Measurements from ENCODE around the gene WEE1.

The WEE1 gene

DNA sequence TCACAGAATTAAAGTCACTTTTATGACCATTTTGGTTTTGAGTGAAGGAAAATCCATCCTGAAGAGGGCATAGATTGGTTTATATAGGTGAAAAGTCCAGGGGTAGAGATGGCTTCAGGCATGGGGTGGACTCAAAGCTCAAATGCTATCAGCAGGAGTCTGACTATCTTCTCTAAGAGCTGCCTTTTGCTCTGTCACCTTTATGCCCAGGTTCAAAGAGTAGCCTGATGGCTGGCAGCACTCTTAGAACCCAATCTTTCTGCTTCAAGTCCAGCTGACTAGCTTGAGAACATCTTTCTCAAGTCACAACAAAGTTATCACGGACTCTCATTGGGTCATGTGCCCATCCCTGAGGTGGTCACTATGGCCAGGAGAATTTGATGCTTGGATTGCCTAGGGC lies 63.2 kb downstream of the WEE1 start:
- Histone ChIP-seq H3K36me3 (ENCODE audit: low read length) (peaks cover 8% of the 10 kb centered on the region; the same call in 1 of the 2 replicates), H3K9ac (ENCODE audit: low read length) (no peak overlapping the region), H4K20me1 (ENCODE audit: low read depth, low read length) (no peaks in the 10 kb centered on the region), H3K9me3 (ENCODE audit: insufficient read depth, low read length) (0 out of 2 replicates have a peak, but pooled peaks cover 9% of the 10 kb centered on the region), H3K27me3 (ENCODE audit: low read length) (no peaks in the 10 kb centered on the region), H3K4me3 (ENCODE audit: insufficient read depth, low read length, poor library complexity, severe bottlenecking) (no peak overlapping the region), H2AFZ (ENCODE audit: low read depth, low read length, severe bottlenecking) (no peak overlapping the region), H3F3A (ENCODE audit: insufficient read depth) (no peaks in the 10 kb centered on the region), H3K27ac (ENCODE audit: low read depth, low read length) (no peak overlapping the region), H3K9me2 (replicated peaks; ENCODE audit: insufficient read depth, low read length) (no peaks in the 10 kb centered on the region), H3K79me2 (ENCODE audit: insufficient read depth, low read length) (no peaks in the 10 kb centered on the region), H3K4me2 (ENCODE audit: low read depth, low read length, poor library complexity, severe bottlenecking) (no peak overlapping the region)
- TF ChIP-seq, protein P1, sequence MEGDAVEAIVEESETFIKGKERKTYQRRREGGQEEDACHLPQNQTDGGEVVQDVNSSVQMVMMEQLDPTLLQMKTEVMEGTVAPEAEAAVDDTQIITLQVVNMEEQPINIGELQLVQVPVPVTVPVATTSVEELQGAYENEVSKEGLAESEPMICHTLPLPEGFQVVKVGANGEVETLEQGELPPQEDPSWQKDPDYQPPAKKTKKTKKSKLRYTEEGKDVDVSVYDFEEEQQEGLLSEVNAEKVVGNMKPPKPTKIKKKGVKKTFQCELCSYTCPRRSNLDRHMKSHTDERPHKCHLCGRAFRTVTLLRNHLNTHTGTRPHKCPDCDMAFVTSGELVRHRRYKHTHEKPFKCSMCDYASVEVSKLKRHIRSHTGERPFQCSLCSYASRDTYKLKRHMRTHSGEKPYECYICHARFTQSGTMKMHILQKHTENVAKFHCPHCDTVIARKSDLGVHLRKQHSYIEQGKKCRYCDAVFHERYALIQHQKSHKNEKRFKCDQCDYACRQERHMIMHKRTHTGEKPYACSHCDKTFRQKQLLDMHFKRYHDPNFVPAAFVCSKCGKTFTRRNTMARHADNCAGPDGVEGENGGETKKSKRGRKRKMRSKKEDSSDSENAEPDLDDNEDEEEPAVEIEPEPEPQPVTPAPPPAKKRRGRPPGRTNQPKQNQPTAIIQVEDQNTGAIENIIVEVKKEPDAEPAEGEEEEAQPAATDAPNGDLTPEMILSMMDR (IDR thresholded peaks at IDR 0.05; ENCODE audit: insufficient read depth, low read length, poor library complexity, severe bottlenecking), result no peak
- no peak for TF ChIP-seq EZH2phosphoT487 (conservative IDR thresholded peaks at IDR 0.05; ENCODE audit: low read length)

DNA sequence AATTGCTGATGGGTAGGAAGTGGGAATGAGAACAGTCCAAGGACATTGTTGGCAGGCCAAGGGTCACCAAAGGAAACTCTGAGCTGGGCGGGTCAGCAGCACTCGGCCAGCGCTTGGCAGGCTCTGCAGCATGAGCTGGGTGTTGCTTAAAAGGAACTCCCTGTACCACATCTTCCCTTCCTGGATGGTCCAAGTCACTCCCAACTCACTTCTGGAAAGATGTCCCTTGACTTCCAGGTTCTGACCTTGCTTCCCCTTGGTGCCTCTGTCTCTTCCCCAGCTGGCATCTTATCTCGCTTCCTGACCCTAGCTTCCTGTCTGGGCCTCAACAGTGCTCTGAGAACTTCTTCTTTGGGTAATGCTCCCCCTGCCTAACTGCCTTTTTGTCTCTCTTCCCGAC lies 65.6 kb downstream of the WEE1 start:
- Histone ChIP-seq H4K20me1 (ENCODE audit: low read depth, low read length) (no peaks in the 10 kb centered on the region), H2AFZ (ENCODE audit: low read depth, low read length, severe bottlenecking) (no peak overlapping the region), H3K9me3 (ENCODE audit: insufficient read depth, low read length) (0 out of 2 replicates have a peak, but pooled peaks cover under 1% of the 10 kb centered on the region), H3K79me2 (ENCODE audit: insufficient read depth, low read length) (no peaks in the 10 kb centered on the region), H3K9ac (ENCODE audit: low read length) (no peak overlapping the region), H3K36me3 (ENCODE audit: low read length) (0 out of 2 replicates have a peak, but pooled peaks cover under 1% of the 10 kb centered on the region), H3K27me3 (ENCODE audit: low read length) (no peaks in the 10 kb centered on the region), H3K9me2 (replicated peaks; ENCODE audit: insufficient read depth, low read length) (no peaks in the 10 kb centered on the region), H3K4me2 (ENCODE audit: low read depth, low read length, poor library complexity, severe bottlenecking) (no peak overlapping the region), H3K4me3 (ENCODE audit: insufficient read depth, low read length, poor library complexity, severe bottlenecking) (no peak overlapping the region), H3F3A (ENCODE audit: insufficient read depth) (peaks cover 3% of the 10 kb centered on the region; the same call in 1 of the 2 replicates), H3K27ac (ENCODE audit: low read depth, low read length) (no peak overlapping the region)
- TF ChIP-seq, protein P1 (IDR thresholded peaks at IDR 0.05; ENCODE audit: insufficient read depth, low read length, poor library complexity, severe bottlenecking), result no peak
- no peak for TF ChIP-seq EZH2phosphoT487 (conservative IDR thresholded peaks at IDR 0.05; ENCODE audit: low read length)

Measured in SU-DHL-6 (cell line).